NCI-H345 treated with DMSO at 0.1 percent for 48 hours (cell line): ENCODE data around the gene TNFRSF4.
A peak's percentile ranks its signal among the peaks of the same experiment; 100 is the strongest.
"Not testable (repeated sequence)": the region's sequence is repeated elsewhere in the genome, so short reads cannot be mapped to it uniquely, and the experiment has no call there.

Experiments
- DNase-seq: peaks from one replicate; lab custom pipeline; 2025; ENCODE audit not compliant: unreplicated experiment; lab: John Stamatoyannopoulos, UW

The TNFRSF4 gene

GRCh38 chr1:1204425-1204920, 9.5 kb downstream of the TNFRSF4 start:
- no peak for DNase-seq

GRCh38 chr1:1203561-1204424, 10.2 kb downstream of the TNFRSF4 start:
- no peak for DNase-seq

- DNase-seq: no peak
These were observed 11.0 kb downstream of the TNFRSF4 start for GRCh38 chr1:1202831-1203560.

GRCh38 chr1:1200876-1201810, 12.8 kb downstream of the TNFRSF4 start:
- DNase-seq: peak; percentile 4

GRCh38 chr1:1199961-1200875, 13.7 kb downstream of the TNFRSF4 start:
- DNase-seq: no peak

- no peak for DNase-seq
These were observed 14.6 kb downstream of the TNFRSF4 start for GRCh38 chr1:1199141-1199960.

- DNase-seq: no peak
These were observed 15.4 kb downstream of the TNFRSF4 start for GRCh38 chr1:1198423-1199140.

GRCh38 chr1:1197551-1198422, 16.2 kb downstream of the TNFRSF4 start:
- no peak for DNase-seq

- DNase-seq: no peak
These were observed 16.8 kb downstream of the TNFRSF4 start for GRCh38 chr1:1197188-1197500.

- DNase-seq: no peak
These were observed 17.3 kb downstream of the TNFRSF4 start for GRCh38 chr1:1196431-1197187.

- not testable (repeated sequence) for DNase-seq
These were observed 18.2 kb downstream of the TNFRSF4 start for GRCh38 chr1:1195726-1196125.

- DNase-seq: no peak
These were observed 19.2 kb downstream of the TNFRSF4 start for GRCh38 chr1:1194723-1195122.

- no peak for DNase-seq
These were observed 22.2 kb downstream of the TNFRSF4 start for GRCh38 chr1:1191734-1192133.

- DNase-seq: no peak
These were observed 24.8 kb downstream of the TNFRSF4 start for GRCh38 chr1:1189111-1189510.

GRCh38 chr1:1187938-1188337, 26.0 kb downstream of the TNFRSF4 start:
- DNase-seq: no peak

- no peak for DNase-seq
These were observed 28.7 kb downstream of the TNFRSF4 start for GRCh38 chr1:1185101-1185765.
